HCT116 (cell line): ENCODE results near the gene SH3BP5L. TPM values are rescaled to one million over a fixed set of nuclear protein-coding genes. Genes with fewer than 3 reads are reported as not detected.

Source experiments
- ATAC-seq: fragments of 200-7000 bp; cut with Tn5 transposase; 2 replicates; pipeline ENCODE4 v1.9.1; 2020; ENCODE audit warnings: mild to moderate bottlenecking, moderate library complexity
- BruUV-seq: library from RNA; stranded (reverse); fragments of 400-500 nt; replicated peaks from 2 replicates; lab custom pipeline; 2021; lab: Mats Ljungman, UMichigan
- CTCF ChIA-PET: fragments of 300-600 bp; sonication (Branson Sonifier 250); formaldehyde crosslinking; loops from one replicate; lab custom pipeline; 2021; ENCODE audit warnings: antibody characterized with exemption; lab: Charles Lee
- POLR2A ChIA-PET: fragments of 300-600, 350-600 bp; sonication (Branson Sonifier 250); formaldehyde crosslinking; loops from one replicate; lab custom pipeline; 2021; ENCODE audit warnings: antibody characterized with exemption; lab: Charles Lee
- RAD21 ChIA-PET, 2 experiments: fragments of 300-600 bp; sonication (Branson Sonifier 250); formaldehyde crosslinking; loops; one replicate each; lab custom pipeline; 2023; ENCODE audit warnings: low total read pairs in 2 of 2; ENCODE audit not compliant: uncharacterized antibody in 2 of 2, unreplicated experiment in 2 of 2, low non-redundant PET in 1 of 2; lab: Charles Lee
- DNase-seq: peaks from one replicate; pipeline ENCODE4 v3.0.0-alpha.2; 2010; ENCODE audit warnings: low read depth, low spot score
- H2AFZ ChIP-seq: fragments of 200-600 bp; shearing (Covaris generic), sonication (generic); 2 replicates; pipeline ENCODE4 v1.6.1; 2017; ENCODE audit warnings: low read depth, mixed run types, mixed read lengths, antibody characterized with exemption, low read length; ENCODE audit not compliant: poor library complexity, severe bottlenecking
- H3K27ac ChIP-seq: 2 replicates; pipeline ENCODE4 v1.5.1; 2012; ENCODE audit warnings: low read depth, low read length
- H3K27me3 ChIP-seq: fragments of 200-600 bp; sonication (generic); 2 replicates; pipeline ENCODE4 v1.6.1; 2016; ENCODE audit warnings: mixed run types, low read length, mixed read lengths; ENCODE audit not compliant: insufficient read depth
- H3K36me3 ChIP-seq, 2 experiments: fragments of 200-500 bp in 1 of 2; fragments of 200-600 bp in 1 of 2; sonication (Bioruptor generic) in 1 of 2; sonication (generic) in 1 of 2; 2 replicates each; pipeline versions ENCODE4 v1.5.1 to v1.6.1; 2014 to 2016; ENCODE audit warnings: low read length in 2 of 2, inconsistent platforms in 1 of 2, mixed read lengths in 1 of 2, mixed run types in 1 of 2; ENCODE audit not compliant: insufficient read depth in 2 of 2, control insufficient read depth in 1 of 2
- H3K4me1 ChIP-seq, 2 experiments: fragments of 200-600 bp in 1 of 2; sonication (generic) in 1 of 2; 2 replicates each; pipeline versions ENCODE4 v1.5.1 to v1.6.1; 2012 to 2017; ENCODE audit warnings: low read length in 2 of 2, inconsistent platforms in 1 of 2, mild to moderate bottlenecking in 1 of 2, mixed read lengths in 1 of 2, mixed run types in 1 of 2, moderate library complexity in 1 of 2; ENCODE audit not compliant: insufficient read depth in 2 of 2, control insufficient read depth in 1 of 2
- H3K4me2 ChIP-seq: fragments of 200-600 bp; sonication (generic); 2 replicates; pipeline ENCODE4 v1.6.1; 2017; ENCODE audit warnings: mixed run types, low read length, mixed read lengths
- H3K4me3 ChIP-seq, 2 experiments: fragments of 200-600 bp in 1 of 2; sonication (generic) in 1 of 2; replicated peaks in 1 of 2; 2 replicates each; pipeline ENCODE4 v1.5.1; 2011 to 2016; ENCODE audit warnings: low read length in 2 of 2, control low read depth in 1 of 2, low read depth in 1 of 2, mild to moderate bottlenecking in 1 of 2, mixed read lengths in 1 of 2, mixed run types in 1 of 2
- H3K79me2 ChIP-seq: fragments of 200-600 bp; sonication (generic); 2 replicates; pipeline ENCODE4 v1.6.1; 2017; ENCODE audit warnings: mild to moderate bottlenecking, mixed run types, low read length, moderate library complexity, mixed read lengths; ENCODE audit not compliant: insufficient read depth
- H3K9ac ChIP-seq: fragments of 200-600 bp; sonication (generic); 2 replicates; pipeline ENCODE4 v1.6.1; 2016; ENCODE audit warnings: low read length, mixed read lengths
- H3K9me2 ChIP-seq: fragments of 200-600 bp; sonication (generic), shearing (Covaris generic); 2 replicates; pipeline ENCODE4 v1.6.1; 2017; ENCODE audit warnings: mixed run types, mild to moderate bottlenecking, moderate library complexity; ENCODE audit not compliant: insufficient read depth
- H3K9me3 ChIP-seq, 2 experiments: fragments of 200-500 bp in 1 of 2; fragments of 200-600 bp in 1 of 2; sonication (Bioruptor generic) in 1 of 2; sonication (generic) in 1 of 2; 2 replicates each; pipeline ENCODE4 v1.6.1; 2014 to 2017; ENCODE audit warnings: low read length in 2 of 2, mixed read lengths in 2 of 2, inconsistent platforms in 1 of 2, low read depth in 1 of 2, mild to moderate bottlenecking in 1 of 2, mixed run types in 1 of 2, moderate library complexity in 1 of 2; ENCODE audit not compliant: control insufficient read depth in 1 of 2, insufficient read depth in 1 of 2
- H4K20me1 ChIP-seq: fragments of 200-600 bp; sonication (generic), shearing (Covaris generic); 2 replicates; pipeline ENCODE4 v1.6.1; 2017; ENCODE audit warnings: mixed run types, mild to moderate bottlenecking, moderate library complexity; ENCODE audit not compliant: insufficient read depth
- ATF3 ChIP-seq: IDR thresholded peaks from 2 replicates; pipeline ENCODE4 v1.6.1; 2012
- CEBPB ChIP-seq: IDR thresholded peaks from 2 replicates; pipeline ENCODE4 v1.6.1; 2012; ENCODE audit warnings: low read depth
- CTCF ChIP-seq, 3 experiments: fragments of 200-600 bp in 1 of 3; sonication (generic) in 1 of 3; IDR thresholded peaks in 2 of 3; conservative IDR thresholded peaks in 1 of 3; 2 replicates each; pipeline ENCODE4 v1.5.1; 2012 to 2017; ENCODE audit warnings: low read depth in 2 of 3, low read length in 2 of 3, antibody characterized with exemption in 1 of 3, borderline replicate concordance in 1 of 3, control low read depth in 1 of 3, mild to moderate bottlenecking in 1 of 3, mixed read lengths in 1 of 3, mixed run types in 1 of 3, moderate library complexity in 1 of 3; ENCODE audit not compliant: insufficient read depth in 1 of 3
- EGR1 ChIP-seq: IDR thresholded peaks from 2 replicates; pipeline ENCODE4 v1.6.1; 2012; ENCODE audit warnings: low read depth
- ELF1 ChIP-seq: IDR thresholded peaks from 2 replicates; pipeline ENCODE4 v1.6.1; 2012; ENCODE audit warnings: low read depth, borderline replicate concordance
- EZH2 ChIP-seq: fragments of 200-600 bp; sonication (generic); IDR thresholded peaks from 2 replicates; pipeline ENCODE4 v1.6.1; 2017; ENCODE audit warnings: antibody characterized with exemption, mixed run types
- EZH2phosphoT487 ChIP-seq: fragments of 200-600 bp; IDR thresholded peaks from 2 replicates; pipeline ENCODE4 v1.6.1; 2018; ENCODE audit warnings: antibody characterized with exemption, borderline replicate concordance
- FOSL1 ChIP-seq: IDR thresholded peaks from 2 replicates; pipeline ENCODE4 v1.6.1; 2012; ENCODE audit warnings: low read depth
- JUND ChIP-seq: IDR thresholded peaks from 2 replicates; pipeline ENCODE4 v1.6.1; 2012
- MAX ChIP-seq: IDR thresholded peaks from 2 replicates; pipeline ENCODE4 v1.6.1; 2012
- POLR2A ChIP-seq: IDR thresholded peaks from 2 replicates; pipeline ENCODE4 v1.7.0; 2011; ENCODE audit warnings: borderline replicate concordance; ENCODE audit not compliant: insufficient read depth, insufficient read length; ENCODE audit errors: extremely low read depth
- RAD21 ChIP-seq: IDR thresholded peaks from 2 replicates; pipeline ENCODE4 v1.6.1; 2012; ENCODE audit warnings: low read depth, mild to moderate bottlenecking
- REST ChIP-seq: IDR thresholded peaks from 2 replicates; pipeline ENCODE4 v1.6.1; 2012; ENCODE audit warnings: low read depth
- SIN3A ChIP-seq: IDR thresholded peaks from 2 replicates; pipeline ENCODE4 v1.6.1; 2012; ENCODE audit warnings: low read depth
- SP1 ChIP-seq: IDR thresholded peaks from 2 replicates; pipeline ENCODE4 v1.6.1; 2012; ENCODE audit warnings: low read depth
- YY1 ChIP-seq: IDR thresholded peaks from 2 replicates; pipeline ENCODE4 v1.6.1; 2011; ENCODE audit warnings: low read length, low read depth, moderate library complexity, mild to moderate bottlenecking; ENCODE audit not compliant: insufficient replicate concordance; ENCODE audit errors: extremely low read depth
- ZBTB33 ChIP-seq: IDR thresholded peaks from 2 replicates; pipeline ENCODE4 v1.6.1; 2011; ENCODE audit warnings: mild to moderate bottlenecking, low read length, moderate library complexity; ENCODE audit not compliant: insufficient replicate concordance; ENCODE audit errors: extremely low read depth
- ZFX ChIP-seq: fragments of 450-650 bp; IDR thresholded peaks from 2 replicates; pipeline ENCODE4 v1.6.1; 2017
- ZNF274 ChIP-seq: fragments of 200-500 bp; sonication (Bioruptor generic); IDR thresholded peaks from 2 replicates; pipeline ENCODE4 v1.6.1; 2014; ENCODE audit warnings: mild to moderate bottlenecking, low read depth, low read length, inconsistent platforms
- intact Hi-C: fragments of 100-400 bp; cut with micrococcal nuclease; formaldehyde crosslinking; loops from 2 replicates; pipeline ENCODE4 v1.10.0; 2022
- total RNA-seq: library from RNA; stranded (reverse); gene quantifications from one replicate; pipeline ENCODE4 v1.2.1, GENCODE V29; 2021; ENCODE audit not compliant: unreplicated experiment

Gene SH3BP5L
- total RNA-seq, 1 experiment from 2014 or later = 22.3 TPM

- H3K27me3 ChIP-seq = no peaks in the 10 kb centered on the region
- POLR2A ChIA-PET = interaction anchor here (0.7 to 2.2 kb wide), 4 partner anchors 15 to 36 kb away, joined by 3 to 11 read pairs (median 8); partner anchors contain the start of genes PGBD2, ZNF672 and ZNF692
- no TSS peak for BruUV-seq
- no peaks in the 10 kb centered on the region for H3K9me3 ChIP-seq
- H3K9ac ChIP-seq = peak overlapping the region; percentile 75
- peak overlapping the region; percentile 96 for H2AFZ ChIP-seq
- ATAC-seq (peak; percentile 82), DNase-seq (peak; percentile 93)
- RAD21 ChIA-PET = interaction anchor here in 1 of 2 experiments (0.8 to 1.2 kb wide), 2 partner anchors 9 to 47 kb away, joined by 3 read pairs; no protein-coding TSS in a partner anchor
- CTCF ChIA-PET = interaction anchor here (1.0 to 2.1 kb wide), 5 partner anchors 15 to 47 kb away, joined by 5 to 18 read pairs (median 6); partner anchors contain the start of genes SH3BP5L, ZNF672 and ZNF692
- intact Hi-C loops = loop anchor here (1.0 kb wide), 2 partner anchors 14 to 35 kb away; partner anchors contain the start of genes ZNF672 and ZNF692
- peak overlapping the region; percentile 96 for H3K4me2 ChIP-seq
- no peaks in the 10 kb centered on the region for H3K9me2 ChIP-seq
- no peaks in the 10 kb centered on the region for H3K79me2 ChIP-seq
- peak overlapping the region; percentile 74 for H3K27ac ChIP-seq
- no peaks in the 10 kb centered on the region for H4K20me1 ChIP-seq
- H3K36me3 ChIP-seq = no peaks in the 10 kb centered on the region
- H3K4me1 ChIP-seq = peaks cover 10 to 25% of the 10 kb centered on the region in 2 experiments
- peak overlapping the region; percentile 51 to 64 for H3K4me3 ChIP-seq
- TF ChIP-seq EGR1 (0 out of 2 replicates have a peak, but pooled peaks have one; percentile 13), ZBTB33 (peak; percentile 36), REST (no peak), SP1 (no peak; the same call in 1 of the 2 replicates), ZNF274 (no peak), CTCF (IDR thresholded peaks at IDR 0.05 in 2 of 3, conservative IDR thresholded peaks at IDR 0.05 in 1 of 3; ENCODE audit: borderline replicate concordance in 1 of 3, insufficient read depth in 1 of 3, low read depth in 2 of 3, low read length in 2 of 3) (no peak), EZH2phosphoT487 (no peak), ELF1 (no peak), FOSL1 (no peak), JUND (no peak; the same call in 1 of the 2 replicates), ZFX (no peak), SIN3A (0 out of 2 replicates have a peak, but pooled peaks have one; percentile 17), EZH2 (no peak), POLR2A (no peak), ATF3 (peak; percentile 99), RAD21 (no peak), MAX (peak; percentile 53; the same call in 1 of the 2 replicates), YY1 (peak; percentile 69), CEBPB (peak; percentile 22; the same call in 1 of the 2 replicates)
These were observed 47.8 kb upstream of the SH3BP5L start for GRCh38 chr1:248873409-248873992.
